ENCODE results near the gene C10orf95. TPM values are rescaled to one million over a fixed set of nuclear protein-coding genes. Genes with fewer than 3 reads are reported as not detected.
A peak's percentile ranks its signal among the peaks of the same experiment; 100 is the strongest.

Gene C10orf95
- total RNA-seq, 1 donor = not detected

DNA sequence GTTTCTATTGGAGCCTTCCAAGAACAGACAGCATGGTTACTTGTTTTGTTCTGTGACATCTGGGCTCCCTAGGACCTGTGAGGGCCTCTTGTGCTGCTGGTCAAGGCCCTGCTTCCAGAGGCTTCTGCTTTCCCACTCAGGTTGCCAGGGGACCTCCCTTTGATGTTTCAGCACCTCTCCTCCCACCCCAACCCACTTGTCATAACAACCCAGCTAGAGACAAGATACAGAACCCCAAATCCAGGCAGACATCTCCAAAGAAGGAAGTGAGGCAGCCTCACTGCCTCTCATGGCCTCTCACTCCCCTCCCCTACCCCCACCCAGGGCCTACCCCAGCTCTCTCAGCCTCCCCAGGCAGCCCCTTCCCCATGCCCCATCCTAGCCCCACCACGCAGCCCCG lies 44.5 kb downstream of the C10orf95 start:
- no peak overlapping the region for H2AFZ ChIP-seq (ENCODE audit: low read length)
- H3K27ac ChIP-seq (ENCODE audit: low read depth, low read length) = no peak overlapping the region
- H3K4me3 ChIP-seq (ENCODE audit: insufficient read depth, low read length) = no peak overlapping the region
- no peaks in the 10 kb centered on the region for H3K9me3 ChIP-seq (ENCODE audit: low read depth, low read length)
- TF ChIP-seq, protein P1, sequence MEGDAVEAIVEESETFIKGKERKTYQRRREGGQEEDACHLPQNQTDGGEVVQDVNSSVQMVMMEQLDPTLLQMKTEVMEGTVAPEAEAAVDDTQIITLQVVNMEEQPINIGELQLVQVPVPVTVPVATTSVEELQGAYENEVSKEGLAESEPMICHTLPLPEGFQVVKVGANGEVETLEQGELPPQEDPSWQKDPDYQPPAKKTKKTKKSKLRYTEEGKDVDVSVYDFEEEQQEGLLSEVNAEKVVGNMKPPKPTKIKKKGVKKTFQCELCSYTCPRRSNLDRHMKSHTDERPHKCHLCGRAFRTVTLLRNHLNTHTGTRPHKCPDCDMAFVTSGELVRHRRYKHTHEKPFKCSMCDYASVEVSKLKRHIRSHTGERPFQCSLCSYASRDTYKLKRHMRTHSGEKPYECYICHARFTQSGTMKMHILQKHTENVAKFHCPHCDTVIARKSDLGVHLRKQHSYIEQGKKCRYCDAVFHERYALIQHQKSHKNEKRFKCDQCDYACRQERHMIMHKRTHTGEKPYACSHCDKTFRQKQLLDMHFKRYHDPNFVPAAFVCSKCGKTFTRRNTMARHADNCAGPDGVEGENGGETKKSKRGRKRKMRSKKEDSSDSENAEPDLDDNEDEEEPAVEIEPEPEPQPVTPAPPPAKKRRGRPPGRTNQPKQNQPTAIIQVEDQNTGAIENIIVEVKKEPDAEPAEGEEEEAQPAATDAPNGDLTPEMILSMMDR (IDR thresholded peaks at IDR 0.05; ENCODE audit: extremely low read depth, low read depth, low read length) = no peak
- H3K4me2 ChIP-seq (ENCODE audit: insufficient read depth, low read length) = no peak overlapping the region
- H3K27me3 ChIP-seq (ENCODE audit: insufficient read depth, low read length) = peaks cover 42% of the 10 kb centered on the region
- H3K79me2 ChIP-seq (ENCODE audit: insufficient read depth, low read length) = no peaks in the 10 kb centered on the region
- H3K36me3 ChIP-seq (ENCODE audit: insufficient read depth, low read length) = peaks cover 5% of the 10 kb centered on the region
- peak; percentile 72 for DNase-seq (ENCODE audit: insufficient read length, low spot score, missing footprints)
- H4K20me1 ChIP-seq (ENCODE audit: insufficient read depth, low read length) = peaks cover 3% of the 10 kb centered on the region
- H3K4me1 ChIP-seq (ENCODE audit: insufficient read depth, low read length) = peaks cover 6% of the 10 kb centered on the region

DNA sequence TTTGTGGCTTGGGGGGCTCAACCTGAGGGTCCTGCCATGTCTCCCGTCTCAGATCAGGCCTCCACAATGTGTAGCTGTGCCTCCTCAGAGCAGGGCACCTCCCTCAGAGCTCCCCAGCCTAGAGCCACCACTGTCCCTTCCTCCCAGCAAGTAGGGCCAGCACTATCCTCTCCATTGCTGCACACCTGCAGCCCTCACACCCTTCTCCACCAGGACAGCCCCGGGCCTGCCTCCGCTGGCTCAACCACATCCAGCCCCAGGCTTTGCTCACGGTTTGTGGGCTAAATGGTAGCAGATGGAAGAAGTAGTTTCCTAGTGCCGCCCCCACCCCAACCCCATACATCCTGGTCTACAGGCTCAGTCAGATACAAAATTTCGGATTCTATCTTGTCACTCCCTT lies 45.7 kb downstream of the C10orf95 start:
- Histone ChIP-seq H2AFZ (ENCODE audit: low read length) (no peak overlapping the region), H3K9me3 (ENCODE audit: low read depth, low read length) (no peaks in the 10 kb centered on the region), H4K20me1 (ENCODE audit: insufficient read depth, low read length) (peaks cover 3% of the 10 kb centered on the region), H3K36me3 (ENCODE audit: insufficient read depth, low read length) (peaks cover 17% of the 10 kb centered on the region), H3K4me1 (ENCODE audit: insufficient read depth, low read length) (peaks cover 6% of the 10 kb centered on the region), H3K79me2 (ENCODE audit: insufficient read depth, low read length) (no peaks in the 10 kb centered on the region), H3K27ac (ENCODE audit: low read depth, low read length) (no peak overlapping the region), H3K27me3 (ENCODE audit: insufficient read depth, low read length) (peaks cover 30% of the 10 kb centered on the region), H3K4me2 (ENCODE audit: insufficient read depth, low read length) (no peak overlapping the region), H3K4me3 (ENCODE audit: insufficient read depth, low read length) (no peak overlapping the region)
- TF ChIP-seq, protein P1 (IDR thresholded peaks at IDR 0.05; ENCODE audit: extremely low read depth, low read depth, low read length) = no peak
- no peak for DNase-seq (ENCODE audit: insufficient read length, low spot score, missing footprints)

DNA sequence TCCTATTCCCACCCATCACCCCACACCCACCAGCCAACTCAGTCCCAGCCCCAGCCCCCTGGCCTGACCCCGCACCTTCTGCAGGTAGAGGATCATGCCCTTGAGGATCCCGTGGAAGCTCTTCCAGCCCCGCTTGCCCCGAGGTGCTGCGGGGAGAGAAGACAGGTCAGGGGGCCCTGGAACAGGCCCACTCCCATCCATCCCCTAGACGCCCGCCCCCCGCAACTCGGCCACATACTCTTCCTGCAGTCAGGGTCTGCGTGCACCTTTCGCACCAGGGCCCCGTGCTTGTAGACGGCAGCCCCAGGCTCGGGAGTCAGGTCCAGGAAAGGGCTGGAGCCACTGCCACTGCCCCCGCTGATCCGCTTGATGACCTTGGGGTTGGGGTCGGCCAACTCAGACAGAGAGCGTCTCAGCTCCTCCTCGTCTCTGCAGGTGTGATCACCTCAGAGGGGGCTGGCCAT lies 46.2 kb downstream of the C10orf95 start:
- Histone ChIP-seq H3K36me3 (ENCODE audit: insufficient read depth, low read length) (peaks cover 22% of the 10 kb centered on the region), H3K9me3 (ENCODE audit: low read depth, low read length) (no peaks in the 10 kb centered on the region), H3K79me2 (ENCODE audit: insufficient read depth, low read length) (no peaks in the 10 kb centered on the region), H2AFZ (ENCODE audit: low read length) (no peak overlapping the region), H4K20me1 (ENCODE audit: insufficient read depth, low read length) (peaks cover 3% of the 10 kb centered on the region), H3K4me2 (ENCODE audit: insufficient read depth, low read length) (no peak overlapping the region), H3K27ac (ENCODE audit: low read depth, low read length) (no peak overlapping the region), H3K27me3 (ENCODE audit: insufficient read depth, low read length) (peaks cover 25% of the 10 kb centered on the region), H3K4me3 (ENCODE audit: insufficient read depth, low read length) (no peak overlapping the region), H3K4me1 (ENCODE audit: insufficient read depth, low read length) (peaks cover 6% of the 10 kb centered on the region)
- TF ChIP-seq, protein P1 (IDR thresholded peaks at IDR 0.05; ENCODE audit: extremely low read depth, low read depth, low read length) = no peak
- DNase-seq (ENCODE audit: insufficient read length, low spot score, missing footprints) = peak; percentile 68

DNA sequence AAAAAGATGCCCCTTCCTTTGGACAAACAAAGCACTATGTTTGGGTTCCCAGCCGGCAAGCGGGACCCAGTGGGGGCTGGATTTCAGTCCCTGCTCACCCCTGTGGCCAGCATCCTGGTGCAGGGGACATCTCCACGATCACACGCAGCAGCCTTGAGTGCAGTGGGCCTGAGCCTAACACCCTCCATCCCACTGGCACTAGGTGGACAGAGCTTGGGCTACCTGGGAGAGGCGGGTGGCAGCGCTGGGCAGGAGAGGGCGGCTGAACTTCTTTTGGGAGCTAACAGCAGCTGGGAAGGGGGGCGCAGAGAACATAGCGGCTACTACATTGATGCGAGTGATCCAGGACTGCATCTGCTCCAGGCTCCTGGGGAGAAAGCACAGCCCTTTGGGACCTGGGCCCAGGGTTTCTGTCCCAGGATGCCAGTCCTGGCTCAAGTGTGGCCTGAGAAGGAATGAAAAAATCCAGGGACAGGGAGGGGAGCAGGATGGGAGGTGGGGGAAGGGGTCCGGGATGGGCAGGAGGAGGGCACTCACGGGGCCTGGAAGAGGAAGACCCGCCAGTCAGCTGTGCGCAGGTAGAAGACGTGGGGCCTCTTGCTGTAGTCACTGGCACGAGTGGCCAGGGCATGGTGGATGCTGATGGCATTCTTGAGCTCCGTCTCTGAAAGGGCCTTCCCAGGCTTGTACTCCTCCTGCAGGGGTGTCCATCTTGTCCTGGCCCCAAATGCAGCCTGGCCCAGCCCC lies 46.8 kb downstream of the C10orf95 start:
- peaks cover 24% of the 10 kb centered on the region for H3K36me3 ChIP-seq (ENCODE audit: insufficient read depth, low read length)
- H2AFZ ChIP-seq (ENCODE audit: low read length) = no peak overlapping the region
- no peak overlapping the region for H3K4me2 ChIP-seq (ENCODE audit: insufficient read depth, low read length)

More for the DNA sequence above, 46.8 kb downstream of the C10orf95 start:
- peaks cover 3% of the 10 kb centered on the region for H4K20me1 ChIP-seq (ENCODE audit: insufficient read depth, low read length)
- DNase-seq (ENCODE audit: insufficient read length, low spot score, missing footprints) = peak; percentile 74
- no peaks in the 10 kb centered on the region for H3K79me2 ChIP-seq (ENCODE audit: insufficient read depth, low read length)
- no peak overlapping the region for H3K4me3 ChIP-seq (ENCODE audit: insufficient read depth, low read length)
- H3K4me1 ChIP-seq (ENCODE audit: insufficient read depth, low read length) = peaks cover 3% of the 10 kb centered on the region
- no peak overlapping the region for H3K27ac ChIP-seq (ENCODE audit: low read depth, low read length)
- H3K27me3 ChIP-seq (ENCODE audit: insufficient read depth, low read length) = peaks cover 19% of the 10 kb centered on the region
- H3K9me3 ChIP-seq (ENCODE audit: low read depth, low read length) = no peaks in the 10 kb centered on the region
- TF ChIP-seq, protein P1 (IDR thresholded peaks at IDR 0.05; ENCODE audit: extremely low read depth, low read depth, low read length) = no peak
